Measurements from ENCODE around the gene RBFOX2.

- TF ChIP-seq POLR2AphosphoS5 (IDR thresholded peaks at IDR 0.05; ENCODE audit: borderline replicate concordance, low read depth, low read length) (no peak), EZH2 (IDR thresholded peaks at IDR 0.05) (no peak), FOXP2 (optimal IDR thresholded peaks at IDR 0.05; ENCODE audit: control extremely low read depth, extremely low read length, insufficient read depth) (no peak)
Observed at GRCh38 chr22:36037102-36037758, 8.6 kb upstream of the RBFOX2 start.

Data from SK-N-MC (cell line).